ENCODE results near the gene TMEM245.

Gene TMEM245

GRCh38 chr9:109149089-109149488 is 29.3 kb upstream of the TMEM245 start:
- Histone ChIP-seq H3K36me3 (ENCODE audit: control insufficient read depth in 2 of 2, insufficient read depth in 1 of 2, low read length in 2 of 2) (no peaks in the 10 kb centered on the region), H3K4me3 (ENCODE audit: low read depth, low read length) (no peak overlapping the region), H3K27ac (ENCODE audit: extremely low read depth, low read depth, low read length) (no peak overlapping the region), H3K4me1 (ENCODE audit: control insufficient read depth, insufficient read depth, low read length) (no peaks in the 10 kb centered on the region), H3K9me3 (ENCODE audit: control insufficient read depth, insufficient read depth, low read depth, low read length) (no peaks in the 10 kb centered on the region)
- no peak for TF ChIP-seq BCL6B (tag by site-specific recombination; IDR thresholded peaks at IDR 0.05)
- ChIA-PET POLR2A (no interaction called here), CTCF (interaction anchor here (0.6 to 1.2 kb wide), 2 partner anchors 14 to 1175 kb away, joined by 3 read pairs; no protein-coding TSS in a partner anchor)

GRCh38 chr9:109145051-109145450 is 25.3 kb upstream of the TMEM245 start:
- POLR2A ChIA-PET = interaction anchor here (0.5 kb wide), 1 partner anchor 91 kb away, joined by 3 read pairs; no protein-coding TSS in a partner anchor
- CTCF ChIA-PET = interaction anchor here (0.7 kb wide), 1 partner anchor 38 kb away, joined by 4 read pairs; no protein-coding TSS in a partner anchor
- Histone ChIP-seq H3K4me1 (ENCODE audit: control insufficient read depth, insufficient read depth, low read length) (no peaks in the 10 kb centered on the region), H3K9me3 (ENCODE audit: control insufficient read depth, insufficient read depth, low read depth, low read length) (no peaks in the 10 kb centered on the region), H3K4me3 (ENCODE audit: low read depth, low read length) (no peak overlapping the region), H3K27ac (ENCODE audit: extremely low read depth, low read depth, low read length) (no peak overlapping the region), H3K36me3 (ENCODE audit: control insufficient read depth in 2 of 2, insufficient read depth in 1 of 2, low read length in 2 of 2) (no peaks in the 10 kb centered on the region)
- TF ChIP-seq SETDB1 (IDR thresholded peaks at IDR 0.05; ENCODE audit: insufficient read length, low read length) (no peak), ZNF132 (tag by site-specific recombination; IDR thresholded peaks at IDR 0.05; ENCODE audit: borderline replicate concordance) (no peak), MZF1 (tag by site-specific recombination; IDR thresholded peaks at IDR 0.05; ENCODE audit: borderline replicate concordance) (no peak), ZBTB6 (tag by site-specific recombination; IDR thresholded peaks at IDR 0.05) (no peak), KLF10 (tag by site-specific recombination; IDR thresholded peaks at IDR 0.05) (no peak), PRDM10 (tag by site-specific recombination; IDR thresholded peaks at IDR 0.05) (no peak), ZBTB26 (tag by site-specific recombination; optimal IDR thresholded peaks at IDR 0.05) (no peak), ZNF837 (tag by site-specific recombination; IDR thresholded peaks at IDR 0.05) (no peak), ZNF664 (tag by site-specific recombination; IDR thresholded peaks at IDR 0.05) (no peak), ZNF629 (tag by site-specific recombination; IDR thresholded peaks at IDR 0.05) (no peak), ZNF510 (tag by site-specific recombination; IDR thresholded peaks at IDR 0.05; ENCODE audit: insufficient replicate concordance) (no peak), ZNF18 (tag by site-specific recombination; IDR thresholded peaks at IDR 0.05) (no peak), ZNF404 (tag by site-specific recombination; IDR thresholded peaks at IDR 0.05) (no peak), ZNF433 (tag by site-specific recombination; IDR thresholded peaks at IDR 0.05; ENCODE audit: low read depth) (no peak), ZNF16 (tag by site-specific recombination; IDR thresholded peaks at IDR 0.05; ENCODE audit: low read depth) (no peak), ZNF426 (tag by site-specific recombination; IDR thresholded peaks at IDR 0.05) (no peak)
